NCI-H1694 (cell line): ENCODE data around the gene AMPD2.
A peak's percentile ranks its signal among the peaks of the same experiment; 100 is the strongest.

ENCODE experiments used
- DNase-seq: peaks from one replicate; lab custom pipeline; 2025; lab: John Stamatoyannopoulos, UW

The AMPD2 gene

DNA sequence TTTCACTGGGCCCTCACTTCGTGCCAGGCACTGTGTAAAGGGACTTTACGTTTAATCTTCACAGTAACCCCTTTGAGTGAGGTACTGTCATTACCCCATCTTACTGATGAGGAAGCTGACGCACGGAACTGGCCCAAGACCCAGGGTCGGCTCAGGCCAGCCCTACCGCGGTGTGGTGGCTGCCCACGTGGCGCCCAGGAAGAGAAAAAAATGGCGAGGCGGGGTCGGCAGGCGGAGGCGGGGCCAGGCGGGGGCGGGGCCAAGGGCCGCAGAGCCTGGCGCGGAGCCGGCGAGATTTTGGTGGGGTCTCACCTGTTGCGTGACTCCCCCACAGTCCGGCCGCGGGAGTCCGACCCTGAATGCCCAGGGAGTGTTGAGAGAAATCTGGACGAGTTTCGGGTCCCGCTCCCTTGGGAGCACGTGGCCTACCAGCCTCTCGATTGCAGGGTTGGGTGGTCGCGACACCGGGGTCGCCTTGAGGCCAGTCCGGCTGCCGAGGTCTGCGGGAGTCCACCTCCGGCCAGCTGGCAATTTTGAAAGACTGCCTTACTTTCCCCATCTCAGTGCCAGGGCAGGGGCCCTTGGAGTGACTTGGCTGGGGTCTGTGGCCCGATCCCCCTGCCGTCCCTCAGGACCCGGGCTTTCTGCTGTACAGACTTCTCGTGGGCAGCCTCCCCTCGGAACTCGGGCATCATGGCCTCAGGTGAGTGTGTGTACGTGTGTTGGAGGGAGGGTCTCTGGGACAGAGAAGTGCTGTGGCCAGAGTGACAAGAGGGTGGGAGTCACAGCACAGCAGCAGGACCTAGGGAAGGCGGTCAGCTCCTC is at the start of gene AMPD2, which contains the start of gene GNAT2:
AMPD2 (plus strand) TSS at position 262 of the 825 bp plus-strand sequence. CDS start 1,339 bp downstream, outside the sequence.
GNAT2 (minus strand) TSS at position 41 of the 825 bp plus-strand sequence. CDS start 6,746 bp downstream, outside the sequence.
- DNase-seq = no peak

DNA sequence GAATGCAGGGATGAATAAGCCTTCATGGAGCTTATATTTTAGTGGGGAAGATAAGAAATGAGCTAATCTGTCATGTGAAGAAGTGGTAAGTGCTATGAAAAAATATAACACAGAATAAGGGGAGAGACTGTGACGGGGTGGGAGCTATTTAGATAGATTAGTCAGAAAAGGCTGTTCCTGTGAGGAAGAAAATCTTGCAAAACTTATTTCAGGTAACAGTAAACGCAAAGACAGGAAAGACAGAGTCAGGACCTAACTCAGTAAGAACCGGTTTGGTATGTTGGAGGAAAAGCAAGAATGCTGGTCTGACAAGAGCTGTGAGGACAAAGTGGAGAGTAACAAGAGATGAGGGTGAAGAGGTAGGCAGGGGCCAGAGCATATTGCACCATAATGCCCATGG is 49.2 kb upstream of the AMPD2 start:
- no peak for DNase-seq

DNA sequence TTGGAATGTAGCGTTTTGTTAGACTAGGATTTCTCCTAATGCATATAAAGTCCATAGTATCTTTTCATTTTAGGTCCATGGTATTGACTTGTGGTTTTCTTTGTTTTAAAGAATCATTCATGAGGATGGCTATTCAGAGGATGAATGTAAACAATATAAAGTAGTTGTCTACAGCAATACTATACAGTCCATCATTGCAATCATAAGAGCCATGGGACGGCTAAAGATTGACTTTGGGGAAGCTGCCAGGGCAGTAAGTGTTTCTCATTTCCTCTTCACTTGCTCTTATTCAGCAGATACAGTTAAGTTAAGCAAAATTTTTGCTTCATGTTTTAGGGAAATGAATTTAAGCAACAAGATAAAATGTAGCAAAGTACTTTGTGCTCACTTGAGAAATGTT is 45.9 kb upstream of the AMPD2 start:
- DNase-seq = no peak

DNA sequence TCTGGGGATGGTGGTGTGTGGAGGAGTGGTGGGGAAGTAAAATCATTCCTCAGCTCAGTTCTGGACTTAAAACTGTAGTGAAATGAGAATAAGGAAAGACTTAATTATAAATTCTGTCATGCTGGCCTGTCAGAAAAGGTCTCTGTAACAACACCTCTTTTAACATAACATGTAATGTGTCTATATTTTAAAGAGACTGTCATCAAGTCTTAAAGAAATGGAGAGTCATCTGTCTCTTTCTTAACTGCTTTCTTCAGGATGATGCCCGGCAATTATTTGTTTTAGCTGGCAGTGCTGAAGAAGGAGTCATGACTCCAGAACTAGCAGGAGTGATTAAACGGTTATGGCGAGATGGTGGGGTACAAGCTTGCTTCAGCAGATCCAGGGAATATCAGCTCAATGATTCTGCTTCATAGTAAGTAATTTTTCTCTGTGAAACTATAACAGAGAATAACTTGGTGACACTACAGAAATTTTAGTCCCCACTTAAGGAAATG is 40.6 kb upstream of the AMPD2 start:
- DNase-seq = no peak

DNA sequence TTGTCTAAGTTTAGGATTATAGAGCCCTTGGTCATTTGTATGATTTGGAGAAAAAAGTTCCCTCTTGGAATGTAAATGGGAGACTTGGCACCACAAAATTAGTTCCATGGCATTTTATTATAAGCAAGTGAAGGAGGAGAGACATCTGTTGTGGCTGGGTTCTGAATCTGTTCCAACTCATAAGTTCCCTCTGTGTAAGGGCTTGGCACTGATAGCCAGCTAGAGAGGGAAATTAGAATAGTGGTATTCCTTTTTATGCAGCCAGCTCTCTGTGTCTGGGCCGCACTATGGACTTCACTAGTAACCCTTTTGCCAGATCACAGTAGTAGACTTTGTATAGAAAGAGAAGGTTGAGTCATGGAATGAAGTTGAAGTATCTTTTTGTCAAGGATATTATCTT is 40.1 kb upstream of the AMPD2 start:
- DNase-seq = peak; percentile 74

DNA sequence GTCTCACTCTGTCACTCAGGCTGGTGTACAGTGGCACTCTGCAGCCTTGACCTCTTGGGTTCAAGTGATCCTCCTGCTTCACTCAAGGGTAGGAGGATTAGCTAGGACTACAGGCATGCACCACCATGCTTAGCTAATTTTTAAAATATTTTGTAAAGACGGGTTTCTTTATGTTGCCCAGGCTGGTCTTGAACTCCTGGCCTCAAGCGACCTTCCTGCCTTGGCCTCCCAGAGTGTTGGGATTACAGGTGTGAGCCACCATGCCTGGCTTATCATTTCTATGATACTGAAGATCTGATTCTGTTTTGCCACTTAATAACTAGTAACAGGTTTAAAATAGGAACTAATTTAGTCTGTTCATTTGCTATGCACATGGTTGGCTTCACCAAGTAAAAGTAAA is 37.6 kb upstream of the AMPD2 start:
- DNase-seq = no peak

DNA sequence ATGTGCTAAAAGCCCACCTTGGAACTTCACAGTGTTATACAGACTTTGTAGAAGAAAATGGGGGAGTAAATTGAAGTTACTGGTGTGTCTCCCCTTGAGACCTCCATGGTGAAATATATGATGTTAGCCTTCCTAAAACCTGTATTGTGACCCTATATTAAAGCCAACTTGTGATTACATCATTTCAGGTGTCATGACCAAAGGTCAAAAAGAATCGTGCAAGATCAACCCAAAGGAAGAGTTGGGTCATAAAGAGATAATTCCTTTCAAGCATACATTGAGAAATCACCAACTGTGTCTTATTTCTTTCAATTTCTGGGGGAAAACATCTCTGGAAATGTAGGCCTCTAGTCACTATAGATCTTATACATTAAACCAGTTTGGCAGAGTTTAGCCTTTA is 34.9 kb upstream of the AMPD2 start:
- no peak for DNase-seq

DNA sequence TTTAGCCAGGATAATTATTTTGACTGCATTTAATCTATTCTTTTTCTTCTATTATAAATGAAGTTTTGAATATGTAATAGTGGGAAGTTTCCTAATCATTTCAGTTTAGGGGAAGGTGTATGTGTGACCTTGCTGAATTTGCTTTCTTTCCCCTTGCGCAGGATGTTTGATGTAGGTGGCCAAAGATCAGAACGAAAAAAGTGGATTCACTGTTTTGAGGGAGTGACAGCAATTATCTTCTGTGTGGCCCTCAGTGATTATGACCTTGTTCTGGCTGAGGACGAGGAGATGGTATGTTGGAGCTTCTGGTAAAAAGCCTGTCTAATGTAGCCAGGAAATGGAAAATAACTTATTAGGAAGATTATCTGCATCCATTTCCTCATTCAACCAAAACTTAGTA is 33.6 kb upstream of the AMPD2 start:
- no peak for DNase-seq

DNA sequence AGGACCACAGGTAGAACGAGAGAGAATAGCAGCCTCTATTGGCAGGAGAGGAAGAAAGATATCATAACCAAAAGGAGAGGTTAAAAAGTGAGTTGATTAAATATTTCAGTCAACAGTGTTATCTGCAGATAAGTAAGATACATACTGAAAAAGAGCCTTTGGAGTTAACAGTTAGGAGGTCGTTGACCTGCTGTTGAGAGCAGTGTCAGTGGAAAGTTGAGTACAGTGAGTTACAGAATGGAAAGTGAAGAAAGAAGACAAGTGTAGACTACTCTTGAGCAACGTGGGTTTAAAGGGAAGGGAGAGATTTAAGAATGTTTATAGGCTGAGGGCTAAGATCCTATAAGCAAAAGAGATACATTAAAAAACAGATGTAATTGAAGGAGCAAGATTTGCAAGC is 30.5 kb upstream of the AMPD2 start:
- DNase-seq = no peak

DNA sequence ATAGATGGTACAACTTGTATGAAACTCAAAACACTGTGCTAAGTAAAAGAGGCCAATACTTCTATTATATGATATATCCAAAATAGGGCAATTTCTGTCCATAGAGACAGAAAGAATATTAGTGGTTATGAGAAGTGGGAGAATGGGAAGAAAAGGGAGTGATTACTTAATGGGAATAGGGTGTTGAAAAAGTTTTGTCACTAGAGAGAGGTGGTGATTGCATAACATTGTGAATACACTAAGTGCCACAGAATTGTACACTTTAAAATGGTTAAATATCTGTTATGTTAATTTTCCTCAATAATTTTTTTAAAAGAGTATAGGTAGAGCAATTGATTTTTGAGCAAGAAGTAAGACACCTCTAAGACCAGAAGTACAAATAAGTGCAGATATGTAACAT is 30.0 kb upstream of the AMPD2 start:
- no peak for DNase-seq

DNA sequence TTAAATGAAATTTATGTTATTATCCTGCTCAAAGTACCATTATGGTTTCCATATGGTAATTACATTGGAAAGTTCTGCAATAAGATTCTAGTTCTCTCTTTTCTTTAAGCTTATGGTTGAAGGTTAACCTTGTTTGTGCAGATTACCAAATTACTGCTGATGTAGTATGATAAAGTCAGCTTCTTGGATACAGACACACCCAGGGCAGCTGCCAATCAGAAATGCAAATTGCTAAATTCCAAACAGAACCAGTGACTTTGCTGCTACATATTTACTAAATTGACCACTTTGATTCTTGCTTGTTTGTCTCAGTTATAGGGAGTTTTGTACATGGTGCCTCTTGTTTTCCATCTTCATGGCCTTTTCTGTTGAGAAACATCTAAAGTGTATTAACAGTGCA is 26.7 kb upstream of the AMPD2 start:
- DNase-seq = no peak

DNA sequence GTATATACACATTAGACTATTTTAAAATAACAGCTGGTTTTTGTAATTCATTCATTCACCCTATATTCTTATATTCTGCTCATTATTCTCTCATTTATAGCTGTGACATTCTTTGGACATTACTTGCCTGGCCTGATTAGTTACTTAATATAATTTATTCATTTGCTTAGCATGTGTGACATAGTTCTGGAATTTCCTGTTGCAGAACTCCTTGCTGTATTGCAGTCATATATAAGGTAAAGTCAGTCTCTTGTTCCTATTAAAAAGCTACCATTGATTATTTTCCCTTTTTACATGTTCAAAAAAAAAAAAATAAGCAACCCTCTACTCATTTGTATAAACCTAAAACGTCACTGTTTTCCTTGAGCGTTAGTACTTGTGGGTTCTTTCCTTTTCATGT is 24.1 kb upstream of the AMPD2 start:
- no peak for DNase-seq

DNA sequence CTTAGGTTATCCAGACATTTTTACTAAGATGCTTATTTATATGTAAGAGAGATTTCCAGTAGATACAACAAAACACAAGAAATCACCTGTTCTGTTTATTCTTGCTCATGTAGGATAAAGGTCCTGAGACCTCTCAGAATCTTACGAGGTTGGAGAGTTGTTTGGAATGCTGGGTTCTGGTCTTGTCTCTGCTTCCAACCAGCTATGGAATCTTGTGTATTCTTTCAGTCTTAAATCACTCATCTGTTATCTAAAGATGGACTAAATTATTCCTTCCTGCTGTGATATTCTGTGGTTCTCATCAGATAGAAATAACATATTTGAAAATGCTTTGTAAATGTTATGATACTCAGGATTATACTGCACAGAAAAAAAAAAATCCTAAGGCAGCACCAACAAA is 21.5 kb upstream of the AMPD2 start:
- DNase-seq = no peak

DNA sequence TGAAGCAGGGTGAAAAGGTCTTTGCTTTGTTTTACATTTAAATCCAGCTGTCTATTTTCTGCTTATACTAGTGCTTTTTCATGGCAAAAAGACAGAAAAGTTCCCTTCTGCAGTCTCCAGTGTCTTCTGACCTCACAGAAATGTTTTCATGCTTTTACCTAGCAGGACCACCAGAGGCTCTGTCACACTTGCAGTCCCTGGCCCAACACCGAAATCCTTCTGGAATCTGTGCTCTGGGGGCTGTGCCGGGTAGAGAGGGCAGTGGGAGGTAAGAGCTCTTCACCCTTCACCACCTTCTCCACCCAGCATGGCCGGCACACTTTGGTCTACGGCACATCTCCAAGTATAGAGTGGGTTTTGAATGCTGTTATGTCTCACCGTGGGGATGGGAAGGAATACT is 21.0 kb upstream of the AMPD2 start:
- DNase-seq = no peak

DNA sequence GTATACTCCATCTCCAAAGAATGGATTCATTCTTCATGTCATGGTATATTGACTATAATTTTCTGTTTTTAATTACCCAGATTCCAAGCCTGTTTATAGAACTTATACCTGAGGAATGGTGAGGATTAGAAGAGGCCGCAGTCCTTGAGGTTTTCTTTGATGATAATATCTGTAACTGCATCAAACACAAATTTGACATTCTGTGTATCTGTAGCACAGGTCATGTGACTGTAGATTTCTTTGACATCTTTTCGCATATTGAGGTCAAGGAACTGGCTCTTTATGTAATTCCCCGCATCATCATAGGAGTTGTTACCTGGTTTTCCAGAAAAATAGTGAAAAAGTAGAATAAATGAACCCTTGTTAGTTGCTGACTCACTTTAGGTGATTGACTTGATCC is 16.4 kb upstream of the AMPD2 start:
- DNase-seq = no peak

DNA sequence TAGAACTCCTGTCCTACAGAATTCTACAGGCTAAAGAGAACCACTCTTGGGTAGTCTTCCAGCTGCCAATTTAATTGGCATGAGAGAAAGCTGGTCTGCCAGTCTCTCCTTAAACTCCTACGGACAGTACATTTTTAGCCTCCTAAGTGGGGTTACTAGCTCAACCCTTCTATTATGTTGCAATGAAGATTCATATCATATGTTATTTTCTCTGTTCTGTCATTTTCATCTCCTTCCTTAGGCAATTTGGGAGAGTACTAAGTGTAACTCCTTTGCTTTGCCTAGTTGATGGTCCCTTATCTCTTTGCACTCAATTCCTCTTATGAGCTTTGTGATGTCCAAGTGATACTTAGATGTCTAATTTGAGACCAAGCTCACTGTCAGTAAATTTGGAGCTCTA is 14.3 kb upstream of the AMPD2 start:
- no peak for DNase-seq

DNA sequence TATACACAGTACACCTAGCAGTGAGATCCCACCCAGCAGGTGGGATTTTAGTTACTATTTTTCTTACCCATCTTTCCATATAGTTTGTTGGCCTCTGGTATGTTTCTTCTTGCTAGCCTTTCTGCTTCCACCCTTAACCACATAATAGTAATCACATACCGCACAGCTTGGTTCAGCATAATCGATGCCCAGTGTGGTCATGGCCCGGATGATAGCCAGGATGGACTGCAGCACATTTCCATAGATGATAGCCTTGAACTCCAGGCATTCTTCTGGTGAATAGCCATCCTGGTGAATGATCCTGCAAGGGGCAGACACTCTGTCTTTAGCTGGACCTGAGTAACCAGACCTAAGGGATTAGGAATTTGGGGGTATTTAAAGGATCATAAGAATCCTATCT is 9.8 kb upstream of the AMPD2 start:
- DNase-seq = no peak

DNA sequence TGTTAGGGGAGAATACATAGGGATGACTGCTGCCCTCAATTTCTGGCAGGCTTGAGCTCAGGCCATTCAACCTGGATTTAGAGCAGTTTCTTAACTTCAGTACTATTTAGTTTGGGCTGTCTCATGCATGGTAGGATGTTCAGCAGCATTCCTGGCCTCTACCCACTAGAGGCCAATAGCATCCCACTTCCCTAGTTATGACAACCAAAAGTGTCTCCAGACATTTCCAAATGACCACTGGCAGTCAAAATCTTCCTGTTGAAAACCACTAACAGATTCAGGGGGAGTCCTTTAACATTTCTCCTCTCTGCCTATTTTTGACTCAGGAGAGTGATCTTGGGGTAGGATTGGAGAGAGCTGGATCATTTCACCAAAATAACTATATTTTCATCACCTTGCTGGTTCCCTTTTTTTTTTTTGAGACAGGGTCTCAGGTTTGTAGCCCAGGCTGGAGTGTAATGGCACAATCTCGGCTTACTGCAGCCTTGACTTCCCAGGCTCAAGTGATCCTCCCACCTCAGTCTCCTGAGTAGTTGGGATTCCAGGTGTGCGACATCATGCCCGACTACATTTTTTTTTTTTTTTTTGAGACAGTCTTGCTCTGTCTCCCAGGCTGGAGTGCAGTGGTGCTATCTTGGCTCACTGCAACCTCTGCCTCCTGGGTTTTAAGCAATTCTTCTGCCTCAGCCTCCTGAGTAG is 8.9 kb upstream of the AMPD2 start:
- no peak for DNase-seq

DNA sequence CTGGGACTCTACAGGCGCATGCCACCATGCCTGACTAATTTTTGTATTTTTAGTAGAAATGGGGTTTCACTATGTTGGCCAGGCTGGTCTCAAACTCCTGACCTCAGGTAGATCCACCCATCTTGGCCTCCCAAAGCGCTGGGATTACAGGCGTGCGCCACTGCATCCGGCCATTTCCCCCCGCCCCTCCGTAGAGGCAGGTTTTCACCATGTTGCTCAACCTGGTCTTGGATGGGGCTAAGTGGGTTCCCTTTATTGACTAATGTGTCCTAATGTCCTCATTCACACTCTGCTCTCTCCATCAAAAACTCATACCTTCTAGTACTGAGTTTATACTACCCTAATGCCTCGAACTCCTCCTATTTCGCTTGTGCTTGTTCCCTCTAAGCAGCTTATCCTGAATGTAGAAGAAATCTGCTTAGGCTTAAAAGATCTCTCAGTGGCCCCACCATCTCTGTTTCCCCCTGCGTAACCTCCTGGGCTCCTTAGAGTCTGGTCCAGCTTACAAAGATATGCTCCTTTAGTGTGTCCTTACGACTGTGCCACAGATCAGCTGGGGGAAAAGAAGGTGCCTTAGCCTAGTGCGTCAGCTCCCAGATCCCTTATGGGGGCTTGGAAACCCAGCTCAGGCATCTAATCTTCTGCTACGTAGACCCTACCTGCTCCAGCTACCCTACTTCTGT is 8.2 kb upstream of the AMPD2 start:
- DNase-seq = no peak

DNA sequence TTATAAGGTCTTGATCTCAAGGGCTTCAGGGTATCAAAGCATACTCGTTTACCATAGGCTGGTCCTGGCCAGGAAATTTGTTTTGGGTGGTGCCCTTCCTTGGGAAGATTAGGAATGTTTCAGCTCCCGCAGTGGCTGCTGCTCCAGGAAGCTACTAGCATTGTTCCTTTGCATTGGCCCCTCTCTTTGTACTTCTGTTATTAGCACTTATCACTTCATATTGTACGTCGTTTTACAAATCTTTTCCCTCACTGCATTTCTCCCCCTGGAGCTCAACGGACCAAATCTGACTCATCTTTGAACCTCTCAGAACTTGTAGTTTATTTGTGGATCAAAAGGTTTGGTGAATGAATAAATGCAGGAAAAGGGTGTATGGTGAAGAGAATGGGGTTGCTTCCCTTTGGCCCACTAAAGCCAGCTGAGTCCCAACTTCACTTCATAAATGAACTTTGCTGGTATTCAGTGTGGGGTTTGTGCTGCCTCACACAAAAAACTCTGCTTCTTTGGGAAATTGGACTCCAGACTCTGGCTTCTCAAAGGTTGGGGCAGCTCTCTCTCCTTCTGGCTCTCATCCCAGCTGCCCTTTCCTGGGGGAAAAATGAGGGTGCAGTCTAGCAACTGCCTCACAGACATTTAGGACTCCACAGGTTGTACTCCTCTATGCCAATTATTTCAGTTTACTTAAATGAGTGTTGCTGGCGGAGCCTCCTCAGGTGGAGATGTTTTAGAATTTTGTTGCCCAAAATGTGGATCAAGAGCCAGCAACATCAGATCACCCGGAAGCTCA is 6.1 kb upstream of the AMPD2 start:
- DNase-seq = no peak

DNA sequence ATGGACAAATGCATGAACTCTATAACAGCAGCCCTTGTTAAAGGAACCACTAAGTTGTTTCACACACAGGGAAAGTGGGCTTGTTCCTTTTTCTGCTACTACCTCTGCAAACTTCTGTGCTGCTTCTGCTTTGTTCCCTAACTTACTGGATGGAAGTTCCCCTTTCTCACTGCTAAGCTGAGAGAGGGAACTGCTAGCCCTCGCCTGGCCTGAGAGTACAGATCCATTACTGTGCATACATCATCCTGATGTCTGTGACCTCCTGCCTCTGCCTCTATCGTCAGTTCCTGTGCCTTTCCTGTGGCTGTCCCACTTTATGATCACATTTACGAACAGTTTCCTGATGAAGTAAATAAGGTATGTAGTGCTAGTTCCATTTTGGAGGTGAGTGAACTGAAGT is 3.8 kb upstream of the AMPD2 start:
- no peak for DNase-seq

DNA sequence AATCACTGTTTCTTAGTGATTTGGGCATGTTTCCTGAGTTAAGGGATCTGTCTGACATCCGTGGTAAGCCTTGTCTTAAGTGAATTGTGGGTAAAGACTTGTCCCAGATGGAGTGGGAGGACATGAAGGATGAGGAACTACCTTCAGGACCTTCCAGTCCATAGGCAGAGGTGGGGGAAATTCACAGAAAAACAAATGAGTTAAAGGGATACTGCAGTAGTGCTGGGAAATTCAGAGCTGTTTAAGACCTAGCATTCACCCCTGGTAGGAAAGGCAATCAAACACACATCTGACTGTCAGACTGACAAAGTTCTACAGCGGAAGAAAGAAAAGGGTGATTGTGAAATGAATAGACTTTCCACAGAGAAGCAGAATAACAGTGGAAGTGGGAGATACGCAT is 3.2 kb upstream of the AMPD2 start:
- no peak for DNase-seq
